IMR-90 (cell line): ENCODE results near the gene MIR17HG. TPM values are rescaled to one million over a fixed set of nuclear protein-coding genes. Genes with fewer than 3 reads are reported as not detected.

ENCODE experiments used
- ATAC-seq: fragments of 200-7000 bp; cut with Tn5 transposase; 2 replicates; pipeline ENCODE4 v1.9.1; 2020; ENCODE audit warnings: low read depth, mild to moderate bottlenecking, moderate library complexity
- BruUV-seq: library from RNA; stranded (reverse); fragments of 400-500 nt; replicated peaks from 2 replicates; lab custom pipeline; 2021; lab: Mats Ljungman, UMichigan
- CTCF ChIA-PET: fragments of 300-600 bp; formaldehyde crosslinking; extraction: SDS; loops from one replicate; lab custom pipeline; 2021; ENCODE audit warnings: antibody characterized with exemption; lab: Yijun Ruan, JAX
- POLR2A ChIA-PET: fragments of 300-600 bp; sonication (Branson Sonifier 250); formaldehyde crosslinking; loops from one replicate; lab custom pipeline; 2022; ENCODE audit warnings: antibody characterized with exemption; ENCODE audit not compliant: unreplicated experiment; lab: Charles Lee
- DNase-seq: peaks from one replicate; pipeline ENCODE4 v3.0.0; 2013
- H2AFZ ChIP-seq: replicated peaks from 2 replicates; pipeline ENCODE3; 2013; ENCODE audit warnings: low read length, mild to moderate bottlenecking; ENCODE audit not compliant: poor library complexity
- H2AK5ac ChIP-seq: 2 replicates; pipeline ENCODE4 v1.6.1; 2013; ENCODE audit warnings: low read depth, low read length, inconsistent platforms
- H2AK9ac ChIP-seq: replicated peaks from 2 replicates; pipeline ENCODE3; 2013; ENCODE audit warnings: mild to moderate bottlenecking, low read depth, low read length, moderate library complexity; ENCODE audit not compliant: poor library complexity
- H2BK120ac ChIP-seq: 2 replicates; pipeline ENCODE4 v1.6.1; 2013; ENCODE audit warnings: low read depth, low read length, inconsistent platforms
- H2BK15ac ChIP-seq: 3 replicates; pipeline ENCODE4 v1.6.1; 2013; ENCODE audit warnings: low read depth, low read length, inconsistent platforms
- H2BK20ac ChIP-seq: 2 replicates; pipeline ENCODE4 v1.6.1; 2013; ENCODE audit warnings: low read depth, mild to moderate bottlenecking, inconsistent platforms, low read length, moderate library complexity
- H2BK5ac ChIP-seq: 2 replicates; pipeline ENCODE4 v1.6.1; 2013; ENCODE audit warnings: mild to moderate bottlenecking, low read depth, low read length, inconsistent platforms; ENCODE audit not compliant: poor library complexity, severe bottlenecking
- H3K14ac ChIP-seq: replicated peaks from 2 replicates; pipeline ENCODE4 v1.6.1; 2013; ENCODE audit warnings: low read depth, low read length, inconsistent platforms
- H3K18ac ChIP-seq: 2 replicates; pipeline ENCODE4 v1.6.1; 2013; ENCODE audit warnings: low read depth, low read length, control low read depth
- H3K23ac ChIP-seq: 2 replicates; pipeline ENCODE4 v1.6.1; 2013; ENCODE audit warnings: low read depth, low read length, inconsistent platforms
- H3K27ac ChIP-seq: 2 replicates; pipeline ENCODE4 v1.5.1; 2013; ENCODE audit warnings: mild to moderate bottlenecking, control low read depth, low read length; ENCODE audit not compliant: insufficient read depth
- H3K27me3 ChIP-seq: 2 replicates; pipeline ENCODE4 v1.6.1; 2013; ENCODE audit warnings: low read length; ENCODE audit not compliant: control insufficient read depth, insufficient read depth
- H3K36me3 ChIP-seq: 2 replicates; pipeline ENCODE4 v1.6.1; 2013; ENCODE audit warnings: low read length, mixed read lengths; ENCODE audit not compliant: control insufficient read depth, insufficient read depth
- H3K4ac ChIP-seq: 2 replicates; pipeline ENCODE4 v1.6.1; 2013; ENCODE audit warnings: low read depth, low read length, inconsistent platforms
- H3K4me1 ChIP-seq: 2 replicates; pipeline ENCODE4 v1.6.1; 2013; ENCODE audit warnings: low read length, mixed read lengths; ENCODE audit not compliant: control insufficient read depth, insufficient read depth
- H3K4me2 ChIP-seq: 2 replicates; pipeline ENCODE4 v1.6.1; 2013; ENCODE audit warnings: low read depth, mild to moderate bottlenecking, control low read depth, low read length, moderate library complexity
- H3K4me3 ChIP-seq: 2 replicates; pipeline ENCODE4 v1.5.1; 2013; ENCODE audit warnings: low read depth, mild to moderate bottlenecking, control low read depth, low read length, moderate library complexity; ENCODE audit not compliant: insufficient read depth
- H3K56ac ChIP-seq: 2 replicates; pipeline ENCODE4 v1.6.1; 2013; ENCODE audit warnings: low read length, inconsistent platforms; ENCODE audit not compliant: insufficient read depth; ENCODE audit errors: extremely low read depth
- H3K79me1 ChIP-seq, 2 experiments: 2 replicates each; pipeline ENCODE4 v1.6.1; 2013; ENCODE audit warnings: low read length in 2 of 2, inconsistent platforms in 1 of 2, low read depth in 1 of 2
- H3K9ac ChIP-seq: 2 replicates; pipeline ENCODE4 v1.6.1; 2013; ENCODE audit warnings: low read depth, low read length, control low read depth
- H3K9me1 ChIP-seq: 2 replicates; pipeline ENCODE4 v1.6.1; 2013; ENCODE audit warnings: low read length, inconsistent platforms; ENCODE audit not compliant: insufficient read depth
- H3K9me3 ChIP-seq: 2 replicates; pipeline ENCODE4 v1.6.1; 2013; ENCODE audit warnings: low read length; ENCODE audit not compliant: control insufficient read depth, insufficient read depth
- H4K20me1 ChIP-seq: 2 replicates; pipeline ENCODE4 v1.6.1; 2013; ENCODE audit warnings: low read length, inconsistent platforms; ENCODE audit not compliant: insufficient read depth
- H4K5ac ChIP-seq: 2 replicates; pipeline ENCODE4 v1.6.1; 2013; ENCODE audit warnings: mild to moderate bottlenecking, low read depth, low read length, control low read depth
- H4K8ac ChIP-seq, 2 experiments: 2 replicates each; pipeline ENCODE4 v1.6.1; 2013; ENCODE audit warnings: low read depth in 2 of 2, low read length in 2 of 2, control low read depth in 1 of 2, inconsistent platforms in 1 of 2
- H4K91ac ChIP-seq: 2 replicates; pipeline ENCODE4 v1.6.1; 2013; ENCODE audit warnings: low read depth, low read length, inconsistent platforms; ENCODE audit not compliant: insufficient read depth
- BHLHE40 ChIP-seq: fragments of 150-350 bp; IDR thresholded peaks from 2 replicates; pipeline ENCODE4 v1.6.1; 2016; ENCODE audit warnings: mild to moderate bottlenecking, low read depth, low read length
- CEBPB ChIP-seq: IDR thresholded peaks from 2 replicates; pipeline ENCODE4 v1.6.1; 2012; ENCODE audit warnings: low read depth, low read length, improper control_type of control experiment
- CHD1 ChIP-seq: IDR thresholded peaks from 2 replicates; pipeline ENCODE4 v1.6.1; 2012; ENCODE audit warnings: low read depth, low read length, improper control_type of control experiment
- FOS ChIP-seq: fragments of 150-350 bp; IDR thresholded peaks from 2 replicates; pipeline ENCODE4 v1.6.1; 2016; ENCODE audit warnings: low read depth, low read length
- MAFK ChIP-seq: IDR thresholded peaks from 2 replicates; pipeline ENCODE4 v1.6.1; 2012; ENCODE audit warnings: low read depth, low read length, improper control_type of control experiment
- MAZ ChIP-seq: IDR thresholded peaks from 2 replicates; pipeline ENCODE4 v1.6.1; 2012; ENCODE audit warnings: low read depth, mild to moderate bottlenecking, low read length, improper control_type of control experiment, moderate library complexity, borderline replicate concordance
- MXI1 ChIP-seq: IDR thresholded peaks from 2 replicates; pipeline ENCODE4 v1.6.1; 2012; ENCODE audit warnings: low read depth, mild to moderate bottlenecking, low read length, moderate library complexity, borderline replicate concordance
- NFE2L2 ChIP-seq: fragments of 150-350 bp; IDR thresholded peaks from 2 replicates; pipeline ENCODE4 v1.6.1; 2016; ENCODE audit warnings: low read depth, mild to moderate bottlenecking, low read length
- POLR2A ChIP-seq: IDR thresholded peaks from 2 replicates; pipeline ENCODE4 v1.6.1; 2012; ENCODE audit warnings: mild to moderate bottlenecking, low read depth, low read length
- RAD21 ChIP-seq: IDR thresholded peaks from 2 replicates; pipeline ENCODE4 v1.6.1; 2012; ENCODE audit warnings: low read length, improper control_type of control experiment
- RCOR1 ChIP-seq: IDR thresholded peaks from 2 replicates; pipeline ENCODE4 v1.6.1; 2012; ENCODE audit warnings: mild to moderate bottlenecking, low read length, improper control_type of control experiment; ENCODE audit not compliant: insufficient replicate concordance
- RFX5 ChIP-seq: IDR thresholded peaks from 2 replicates; pipeline ENCODE4 v1.8.0; 2012; ENCODE audit warnings: low read depth, mild to moderate bottlenecking, low read length, moderate library complexity
- SMC3 ChIP-seq: fragments of 150-350 bp; IDR thresholded peaks from 2 replicates; pipeline ENCODE4 v1.6.1; 2016; ENCODE audit warnings: low read depth, mild to moderate bottlenecking, antibody characterized with exemption, low read length, moderate library complexity
- WGBS, 2 experiments: methylation state at CpG; one replicate each; pipeline versions ENCODE4 v1.1.5 to v1.1.7; 2013; ENCODE audit warnings: missing lambda C conversion rate in 2 of 2; ENCODE audit not compliant: insufficient read length in 1 of 2; ENCODE audit errors: extremely low coverage in 2 of 2; 5-methylcytosine and 5-hydroxymethylcytosine counted together
- dilution Hi-C: fragments of 300-500 bp; cut with HindIII; formaldehyde crosslinking; loops from one replicate; pipeline ENCODE4 v1.14.3; 2018; ENCODE audit warnings: low sequenced_read_pairs; ENCODE audit not compliant: unreplicated experiment
- in situ Hi-C: fragments of 300-500 bp; cut with MboI; formaldehyde crosslinking; loops from 3 replicates; pipeline ENCODE4 v1.14.3; 2019; ENCODE audit warnings: low sequenced_read_pairs, inconsistent platforms, mixed read lengths
- intact Hi-C: fragments of 100-400 bp; cut with micrococcal nuclease; formaldehyde crosslinking; loops from 2 replicates; pipeline ENCODE4 v1.10.0; 2022
- polyA plus RNA-seq, 3 experiments: library from polyadenylated mRNA; depleted of rRNA; stranded (reverse); fragments of >200 nt; gene quantifications; 2 replicates each; pipeline ENCODE4 v1.2.3, GENCODE V29; 2012; ENCODE audit warnings: low replicate concordance in 1 of 3
- total RNA-seq: library from RNA; depleted of rRNA; stranded (reverse); fragments of >200 nt; gene quantifications from 2 replicates; pipeline ENCODE4 v1.2.3, GENCODE V29; 2012
- TF ChIP-seq, protein P1 (sequence below): conservative IDR thresholded peaks from 2 replicates; pipeline ENCODE4 v1.5.1; 2012; ENCODE audit warnings: mild to moderate bottlenecking, low read depth, low read length, improper control_type of control experiment
- TF ChIP-seq, protein P2 (sequence below): fragments of 150-350 bp; IDR thresholded peaks from 2 replicates; pipeline ENCODE4 v1.6.1; 2017; ENCODE audit warnings: mild to moderate bottlenecking, antibody characterized with exemption, low read length, low read depth
- TF ChIP-seq, protein P3 (sequence below): fragments of 150-350 bp; IDR thresholded peaks from 2 replicates; pipeline ENCODE4 v1.6.1; 2016; ENCODE audit warnings: low read depth, mild to moderate bottlenecking, low read length, moderate library complexity, borderline replicate concordance

Gene MIR17HG
- total and polyA plus RNA-seq, 2 of the 4 experiments (the other 2 are of a cell fraction), result 0.77 to 3.0 TPM

DNA sequence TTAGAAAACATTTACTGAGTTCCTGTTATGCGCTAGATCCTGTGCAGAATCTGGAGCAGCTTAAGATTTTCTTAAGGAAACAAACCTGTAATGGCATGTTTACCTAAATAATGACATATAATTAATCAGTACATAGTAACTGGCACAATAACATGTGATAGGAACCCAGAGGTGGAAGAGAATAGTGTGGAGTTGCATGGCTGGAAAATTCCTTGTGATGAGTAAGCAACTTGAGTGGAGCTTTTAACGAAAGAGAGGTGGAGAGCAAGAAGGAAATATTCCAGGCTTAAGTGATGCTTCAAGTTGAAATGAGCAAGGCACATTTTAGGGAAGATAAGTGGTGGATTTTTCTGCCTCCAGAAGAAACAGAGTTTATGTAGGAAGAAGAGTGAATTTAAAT is 41.7 kb downstream of the MIR17HG start:
- no peak for DNase-seq
- no CpG with 5 or more reads among the region's 2 CpGs for WGBS, 2 experiments
- BruUV-seq, result no TSS peak

More for the DNA sequence above, 41.7 kb downstream of the MIR17HG start:
- dilution Hi-C loops, result no loop called here
- Histone ChIP-seq H4K91ac (no peak overlapping the region), H3K4me3 (no peak overlapping the region), H2AK9ac (no peak overlapping the region), H3K14ac (no peak overlapping the region), H2BK15ac (no peak overlapping the region), H3K18ac (no peak overlapping the region), H3K4ac (no peak overlapping the region), H2AFZ (no peak overlapping the region), H3K27me3 (peaks cover 2% of the 10 kb centered on the region), H3K23ac (no peak overlapping the region), H2BK120ac (no peak overlapping the region), H3K9me1 (no peaks in the 10 kb centered on the region), H4K8ac (no peak overlapping the region), H3K27ac (no peak overlapping the region), H3K9me3 (no peaks in the 10 kb centered on the region), H2BK5ac (no peak overlapping the region), H3K79me1 (no peaks in the 10 kb centered on the region), H3K56ac (no peak overlapping the region), H3K9ac (no peak overlapping the region), H4K5ac (no peak overlapping the region), H3K4me1 (no peaks in the 10 kb centered on the region), H3K4me2 (no peak overlapping the region), H2AK5ac (no peak overlapping the region), H4K20me1 (no peaks in the 10 kb centered on the region), H2BK20ac (no peak overlapping the region), H3K36me3 (no peaks in the 10 kb centered on the region)
- ATAC-seq, result no peak
- in situ Hi-C loops, result loop anchor here (5.0 kb wide), 1 partner anchor 333 kb away; no protein-coding TSS in a partner anchor
- intact Hi-C loops, result no loop called here
- CTCF ChIA-PET, result interaction anchor here (0.6 kb wide), 1 partner anchor 334 kb away, joined by 5 read pairs; no protein-coding TSS in a partner anchor
- TF ChIP-seq, protein P1, sequence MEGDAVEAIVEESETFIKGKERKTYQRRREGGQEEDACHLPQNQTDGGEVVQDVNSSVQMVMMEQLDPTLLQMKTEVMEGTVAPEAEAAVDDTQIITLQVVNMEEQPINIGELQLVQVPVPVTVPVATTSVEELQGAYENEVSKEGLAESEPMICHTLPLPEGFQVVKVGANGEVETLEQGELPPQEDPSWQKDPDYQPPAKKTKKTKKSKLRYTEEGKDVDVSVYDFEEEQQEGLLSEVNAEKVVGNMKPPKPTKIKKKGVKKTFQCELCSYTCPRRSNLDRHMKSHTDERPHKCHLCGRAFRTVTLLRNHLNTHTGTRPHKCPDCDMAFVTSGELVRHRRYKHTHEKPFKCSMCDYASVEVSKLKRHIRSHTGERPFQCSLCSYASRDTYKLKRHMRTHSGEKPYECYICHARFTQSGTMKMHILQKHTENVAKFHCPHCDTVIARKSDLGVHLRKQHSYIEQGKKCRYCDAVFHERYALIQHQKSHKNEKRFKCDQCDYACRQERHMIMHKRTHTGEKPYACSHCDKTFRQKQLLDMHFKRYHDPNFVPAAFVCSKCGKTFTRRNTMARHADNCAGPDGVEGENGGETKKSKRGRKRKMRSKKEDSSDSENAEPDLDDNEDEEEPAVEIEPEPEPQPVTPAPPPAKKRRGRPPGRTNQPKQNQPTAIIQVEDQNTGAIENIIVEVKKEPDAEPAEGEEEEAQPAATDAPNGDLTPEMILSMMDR, result no peak
- no peak for TF ChIP-seq MXI1
- TF ChIP-seq CEBPB, result no peak
- no peak for TF ChIP-seq RCOR1
- no peak for TF ChIP-seq BHLHE40
- no peak for TF ChIP-seq FOS
- TF ChIP-seq MAZ, result no peak
- TF ChIP-seq, protein P2, sequence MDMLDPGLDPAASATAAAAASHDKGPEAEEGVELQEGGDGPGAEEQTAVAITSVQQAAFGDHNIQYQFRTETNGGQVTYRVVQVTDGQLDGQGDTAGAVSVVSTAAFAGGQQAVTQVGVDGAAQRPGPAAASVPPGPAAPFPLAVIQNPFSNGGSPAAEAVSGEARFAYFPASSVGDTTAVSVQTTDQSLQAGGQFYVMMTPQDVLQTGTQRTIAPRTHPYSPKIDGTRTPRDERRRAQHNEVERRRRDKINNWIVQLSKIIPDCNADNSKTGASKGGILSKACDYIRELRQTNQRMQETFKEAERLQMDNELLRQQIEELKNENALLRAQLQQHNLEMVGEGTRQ, result no peak
- TF ChIP-seq RFX5, result no peak
- TF ChIP-seq CHD1, result no peak
- TF ChIP-seq, protein P3, sequence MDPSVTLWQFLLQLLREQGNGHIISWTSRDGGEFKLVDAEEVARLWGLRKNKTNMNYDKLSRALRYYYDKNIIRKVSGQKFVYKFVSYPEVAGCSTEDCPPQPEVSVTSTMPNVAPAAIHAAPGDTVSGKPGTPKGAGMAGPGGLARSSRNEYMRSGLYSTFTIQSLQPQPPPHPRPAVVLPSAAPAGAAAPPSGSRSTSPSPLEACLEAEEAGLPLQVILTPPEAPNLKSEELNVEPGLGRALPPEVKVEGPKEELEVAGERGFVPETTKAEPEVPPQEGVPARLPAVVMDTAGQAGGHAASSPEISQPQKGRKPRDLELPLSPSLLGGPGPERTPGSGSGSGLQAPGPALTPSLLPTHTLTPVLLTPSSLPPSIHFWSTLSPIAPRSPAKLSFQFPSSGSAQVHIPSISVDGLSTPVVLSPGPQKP, result no peak
- TF ChIP-seq MAFK, result no peak
- no peak for TF ChIP-seq POLR2A
- TF ChIP-seq NFE2L2, result no peak
- no peak for TF ChIP-seq SMC3
- TF ChIP-seq RAD21, result no peak
- POLR2A ChIA-PET, result no interaction called here
